ENCODE results near the gene PCDHGA1.
"Not testable (repeated sequence)": the region's sequence is repeated elsewhere in the genome, so short reads cannot be mapped to it uniquely, and the experiment has no call there.

PCDHGA1 gene

DNA sequence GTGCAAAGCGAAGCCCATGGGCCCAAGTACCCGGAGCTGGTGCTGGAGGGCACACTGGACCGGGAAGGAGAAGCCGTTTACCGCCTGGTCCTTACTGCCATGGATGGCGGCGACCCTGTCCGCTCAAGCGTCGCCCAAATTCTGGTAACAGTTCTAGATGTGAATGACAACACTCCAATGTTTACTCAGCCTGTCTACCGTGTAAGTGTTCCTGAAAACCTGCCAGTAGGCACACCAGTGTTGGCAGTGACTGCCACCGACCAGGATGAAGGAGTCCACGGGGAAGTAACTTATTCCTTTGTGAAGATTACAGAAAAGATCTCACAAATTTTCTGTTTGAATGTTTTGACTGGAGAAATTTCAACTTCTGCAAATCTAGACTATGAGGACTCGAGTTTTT is 44.3 kb downstream of the PCDHGA1 start:
- Histone ChIP-seq H2AK5ac (ENCODE audit: low read depth, low read length) (no peak overlapping the region), H3K14ac (ENCODE audit: low read length) (no peak overlapping the region), H3K23ac (ENCODE audit: low read depth, low read length, poor library complexity) (no peak overlapping the region), H3K9ac (ENCODE audit: low read depth, low read length, poor library complexity) (no peak overlapping the region), H2AFZ (ENCODE audit: low read length) (no peak overlapping the region), H4K91ac (ENCODE audit: low read depth, low read length, poor library complexity) (no peak overlapping the region), H3K9me3 (replicated peaks in 1 of 2; ENCODE audit: control insufficient read depth in 2 of 2, insufficient read depth in 1 of 2, low read depth in 1 of 2, low read length in 2 of 2) (peaks cover 39 to 42% of the 10 kb centered on the region in 2 donors), H2BK120ac (ENCODE audit: low read depth, low read length) (no peak overlapping the region), H3K36me3 (replicated peaks in 1 of 2; ENCODE audit: control insufficient read depth in 2 of 2, insufficient read depth in 2 of 2, low read length in 2 of 2) (peaks cover 0 to 1% of the 10 kb centered on the region in 2 donors), H3K18ac (ENCODE audit: low read length) (no peak overlapping the region), H2BK15ac (ENCODE audit: low read length) (no peak overlapping the region), H3K4me1 (ENCODE audit: control insufficient read depth in 2 of 2, insufficient read depth in 1 of 2, low read depth in 1 of 2, low read length in 2 of 2) (no peaks in the 10 kb centered on the region), H2BK12ac (ENCODE audit: low read length) (no peak overlapping the region), H3K4me3 (ENCODE audit: low read length in 2 of 2) (no peak overlapping the region), H3K27me3 (ENCODE audit: control insufficient read depth in 3 of 3, insufficient read depth in 3 of 3, low read depth in 1 of 3, low read length in 3 of 3) (no peaks in the 10 kb centered on the region), H3K79me1 (ENCODE audit: low read depth, low read length) (no peaks in the 10 kb centered on the region), H3K4me2 (ENCODE audit: insufficient read depth, low read length, poor library complexity, severe bottlenecking) (no peak overlapping the region), H3K27ac (replicated peaks; ENCODE audit: low read length) (no peak overlapping the region), H2BK5ac (ENCODE audit: low read length) (no peak overlapping the region), H4K8ac (ENCODE audit: low read depth, low read length) (no peak overlapping the region), H3K4ac (ENCODE audit: low read length) (no peak overlapping the region)
- DNase-seq (ENCODE audit: low spot score), result no peak
- no CpG with 5 or more reads among the region's 14 CpGs for WGBS, 2 donors (ENCODE audit: extremely low coverage in 2 of 2, insufficient read length in 2 of 2, insufficient replicate concordance in 1 of 2)

- H3K4ac ChIP-seq (ENCODE audit: low read length); H3K27ac ChIP-seq (replicated peaks; ENCODE audit: low read length); H3K4me1 ChIP-seq (ENCODE audit: control insufficient read depth in 2 of 2, insufficient read depth in 1 of 2, low read depth in 1 of 2, low read length in 2 of 2); DNase-seq (ENCODE audit: low spot score); H3K4me3 ChIP-seq (ENCODE audit: low read length in 2 of 2); H3K18ac ChIP-seq (ENCODE audit: low read length); H2BK12ac ChIP-seq (ENCODE audit: low read length); H2BK120ac ChIP-seq (ENCODE audit: low read depth, low read length); H3K27me3 ChIP-seq (ENCODE audit: control insufficient read depth in 3 of 3, insufficient read depth in 3 of 3, low read depth in 1 of 3, low read length in 3 of 3); H2BK15ac ChIP-seq (ENCODE audit: low read length); H2AFZ ChIP-seq (ENCODE audit: low read length); H4K8ac ChIP-seq (ENCODE audit: low read depth, low read length); H3K14ac ChIP-seq (ENCODE audit: low read length); H3K4me2 ChIP-seq (ENCODE audit: insufficient read depth, low read length, poor library complexity, severe bottlenecking); H3K36me3 ChIP-seq (replicated peaks in 1 of 2; ENCODE audit: control insufficient read depth in 2 of 2, insufficient read depth in 2 of 2, low read length in 2 of 2); H3K9ac ChIP-seq (ENCODE audit: low read depth, low read length, poor library complexity); H4K91ac ChIP-seq (ENCODE audit: low read depth, low read length, poor library complexity); H2AK5ac ChIP-seq (ENCODE audit: low read depth, low read length); H2BK5ac ChIP-seq (ENCODE audit: low read length); H3K79me1 ChIP-seq (ENCODE audit: low read depth, low read length); H3K23ac ChIP-seq (ENCODE audit: low read depth, low read length, poor library complexity): not testable (repeated sequence)
- H3K9me3 ChIP-seq (replicated peaks in 1 of 2; ENCODE audit: control insufficient read depth in 2 of 2, insufficient read depth in 1 of 2, low read depth in 1 of 2, low read length in 2 of 2), result peaks cover 34 to 39% of the 10 kb centered on the region in 2 donors
- WGBS, 2 donors (ENCODE audit: extremely low coverage in 2 of 2, insufficient read length in 2 of 2, insufficient replicate concordance in 1 of 2), result no CpG with 5 or more reads among the region's 48 CpGs
Observed at GRCh38 chr5:141375444-141376155, 45.3 kb downstream of the PCDHGA1 start.

DNA sequence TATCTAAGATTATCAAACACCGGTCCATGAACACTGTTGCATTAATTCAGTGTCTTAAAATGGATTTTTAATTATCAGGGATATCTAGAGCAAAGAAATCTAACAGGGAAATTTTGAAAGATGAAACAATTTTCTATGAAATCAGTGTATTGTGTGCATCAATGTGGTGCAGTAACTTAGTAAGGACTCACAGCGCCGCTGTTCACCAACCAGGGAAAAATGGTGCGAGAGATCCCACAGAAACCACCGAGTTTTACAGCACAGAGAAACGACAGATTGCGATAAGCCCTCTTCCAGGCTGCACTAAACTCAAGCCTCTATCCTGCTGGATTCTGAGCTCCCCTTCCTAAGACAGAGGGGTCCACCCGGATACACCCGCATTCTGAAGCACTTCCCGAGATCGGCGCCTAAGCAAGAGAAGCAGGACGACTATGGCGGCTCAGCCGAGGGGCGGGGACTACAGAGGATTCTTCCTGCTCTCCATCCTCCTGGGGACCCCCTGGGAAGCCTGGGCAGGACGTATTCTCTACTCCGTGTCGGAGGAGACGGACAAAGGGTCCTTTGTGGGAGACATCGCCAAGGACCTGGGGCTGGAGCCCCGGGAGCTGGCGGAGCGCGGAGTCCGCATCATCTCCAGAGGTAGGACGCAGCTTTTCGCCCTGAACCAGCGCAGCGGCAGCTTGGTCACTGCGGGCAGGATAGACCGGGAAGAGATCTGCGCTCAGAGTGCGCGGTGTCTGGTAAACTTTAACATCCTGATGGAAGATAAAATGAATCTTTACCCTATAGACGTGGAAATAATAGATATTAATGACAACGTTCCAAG is 52.4 kb downstream of the PCDHGA1 start, which contains the start of gene PCDHGA7:
PCDHGA7 (plus strand) TSS at position 274 of the 826 bp plus-strand sequence; CDS start at position 432, 158 bp downstream.
- no peak within 1 kb of the TSS for H3K4me3 ChIP-seq (ENCODE audit: low read length in 2 of 2)
- H2BK15ac ChIP-seq (ENCODE audit: low read length), result no peak within 1 kb of the TSS
- no peaks in the 10 kb centered on the region for H3K36me3 ChIP-seq (replicated peaks in 1 of 2; ENCODE audit: control insufficient read depth in 2 of 2, insufficient read depth in 2 of 2, low read length in 2 of 2)
- no peak within 1 kb of the TSS for H4K91ac ChIP-seq (ENCODE audit: low read depth, low read length, poor library complexity)
- no peak within 1 kb of the TSS for H2BK12ac ChIP-seq (ENCODE audit: low read length)
- no peak within 1 kb of the TSS for H3K23ac ChIP-seq (ENCODE audit: low read depth, low read length, poor library complexity)
- peak within 1 kb of the TSS; percentile 22 for H3K9ac ChIP-seq (ENCODE audit: low read depth, low read length, poor library complexity)
- H2BK5ac ChIP-seq (ENCODE audit: low read length), result peak within 1 kb of the TSS; percentile 24
- H3K27ac ChIP-seq (replicated peaks; ENCODE audit: low read length), result no peak within 1 kb of the TSS
- H3K14ac ChIP-seq (ENCODE audit: low read length), result no peak within 1 kb of the TSS
- H3K9me3 ChIP-seq (replicated peaks in 1 of 2; ENCODE audit: control insufficient read depth in 2 of 2, insufficient read depth in 1 of 2, low read depth in 1 of 2, low read length in 2 of 2), result peaks cover 17 to 27% of the 10 kb centered on the region in 2 donors
- H3K4me2 ChIP-seq (ENCODE audit: insufficient read depth, low read length, poor library complexity, severe bottlenecking), result no peak within 1 kb of the TSS
- H2AFZ ChIP-seq (ENCODE audit: low read length), result no peak within 1 kb of the TSS
- no peak within 1 kb of the TSS for H3K4ac ChIP-seq (ENCODE audit: low read length)
- no peaks in the 10 kb centered on the region for H3K79me1 ChIP-seq (ENCODE audit: low read depth, low read length)
- no peak within 1 kb of the TSS for H4K8ac ChIP-seq (ENCODE audit: low read depth, low read length)
- no peaks in the 10 kb centered on the region for H3K4me1 ChIP-seq (ENCODE audit: control insufficient read depth in 2 of 2, insufficient read depth in 1 of 2, low read depth in 1 of 2, low read length in 2 of 2)
- DNase-seq (ENCODE audit: low spot score), result no peak
- no peak within 1 kb of the TSS for H2AK5ac ChIP-seq (ENCODE audit: low read depth, low read length)
- no peaks in the 10 kb centered on the region for H3K27me3 ChIP-seq (ENCODE audit: control insufficient read depth in 3 of 3, insufficient read depth in 3 of 3, low read depth in 1 of 3, low read length in 3 of 3)
- no peak within 1 kb of the TSS for H2BK120ac ChIP-seq (ENCODE audit: low read depth, low read length)
- WGBS, 2 donors (ENCODE audit: extremely low coverage in 2 of 2, insufficient read length in 2 of 2, insufficient replicate concordance in 1 of 2), result no CpG with 5 or more reads among the region's 37 CpGs
- H3K18ac ChIP-seq (ENCODE audit: low read length), result no peak within 1 kb of the TSS

GRCh38 chr5:141383345-141383744 is 53.0 kb downstream of the PCDHGA1 start:
- Histone ChIP-seq H4K91ac (ENCODE audit: low read depth, low read length, poor library complexity) (no peak overlapping the region), H3K23ac (ENCODE audit: low read depth, low read length, poor library complexity) (no peak overlapping the region), H3K36me3 (replicated peaks in 1 of 2; ENCODE audit: control insufficient read depth in 2 of 2, insufficient read depth in 2 of 2, low read length in 2 of 2) (no peaks in the 10 kb centered on the region), H3K4ac (ENCODE audit: low read length) (no peak overlapping the region), H3K27me3 (ENCODE audit: control insufficient read depth in 3 of 3, insufficient read depth in 3 of 3, low read depth in 1 of 3, low read length in 3 of 3) (no peaks in the 10 kb centered on the region), H3K4me1 (ENCODE audit: control insufficient read depth in 2 of 2, insufficient read depth in 1 of 2, low read depth in 1 of 2, low read length in 2 of 2) (no peaks in the 10 kb centered on the region), H3K27ac (replicated peaks; ENCODE audit: low read length) (no peak overlapping the region), H3K4me3 (ENCODE audit: low read length in 2 of 2) (no peak overlapping the region), H3K4me2 (ENCODE audit: insufficient read depth, low read length, poor library complexity, severe bottlenecking) (no peak overlapping the region), H2AK5ac (ENCODE audit: low read depth, low read length) (no peak overlapping the region), H2BK12ac (ENCODE audit: low read length) (no peak overlapping the region), H2BK15ac (ENCODE audit: low read length) (no peak overlapping the region), H3K18ac (ENCODE audit: low read length) (no peak overlapping the region), H3K79me1 (ENCODE audit: low read depth, low read length) (peaks cover under 1% of the 10 kb centered on the region), H3K9me3 (replicated peaks in 1 of 2; ENCODE audit: control insufficient read depth in 2 of 2, insufficient read depth in 1 of 2, low read depth in 1 of 2, low read length in 2 of 2) (peaks cover 20 to 30% of the 10 kb centered on the region in 2 donors), H3K14ac (ENCODE audit: low read length) (no peak overlapping the region), H3K9ac (ENCODE audit: low read depth, low read length, poor library complexity) (peak overlapping the region; percentile 22), H2AFZ (ENCODE audit: low read length) (no peak overlapping the region), H2BK5ac (ENCODE audit: low read length) (peak overlapping the region; percentile 24), H2BK120ac (ENCODE audit: low read depth, low read length) (no peak overlapping the region), H4K8ac (ENCODE audit: low read depth, low read length) (no peak overlapping the region)
- WGBS, 2 donors (ENCODE audit: extremely low coverage in 2 of 2, insufficient read length in 2 of 2, insufficient replicate concordance in 1 of 2), result no CpG with 5 or more reads among the region's 21 CpGs
- DNase-seq (ENCODE audit: low spot score), result no peak

All from neuronal stem cell (in vitro differentiated cells).